ENCODE measurements around the gene IFITM5.

DNA sequence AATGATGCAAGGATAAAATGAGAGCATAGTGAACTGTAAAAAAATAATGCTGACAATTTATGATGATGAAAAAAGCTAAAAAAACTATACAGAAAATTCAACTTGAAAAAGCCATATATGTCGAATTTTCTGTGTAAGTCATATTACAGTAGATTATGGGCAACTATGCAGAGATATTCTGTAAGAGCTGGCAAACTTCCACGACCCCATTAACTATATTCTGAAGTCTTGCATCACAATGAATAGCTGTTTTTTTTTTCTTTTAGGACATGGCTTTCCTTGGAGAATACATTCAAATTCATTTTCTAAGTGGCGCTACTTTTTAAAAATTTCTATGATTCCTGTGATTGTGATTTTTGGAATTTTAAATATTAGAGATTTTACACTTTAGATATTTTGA is 44.1 kb downstream of the IFITM5 start:
- TF ChIP-seq GATA2 (IDR thresholded peaks at IDR 0.05; ENCODE audit: low read depth, low read length): no peak
- TF ChIP-seq GATA3 (IDR thresholded peaks at IDR 0.05; ENCODE audit: low read depth, low read length): no peak
